Urinary bladder (tissue), 4 donors: ENCODE data around the gene KCNIP4. TPM values are rescaled to one million over a fixed set of nuclear protein-coding genes. Genes with fewer than 3 reads are reported as not detected.

ENCODE experiments used
- DNase-seq: peaks from one replicate; pipeline ENCODE4 v3.0.0-alpha.2; 2015; ENCODE audit errors: extremely low spot score
- H3K27ac ChIP-seq: one replicate; pipeline ENCODE4 v1.5.1; 2013; ENCODE audit warnings: low read depth, mild to moderate bottlenecking, moderate library complexity
- H3K36me3 ChIP-seq: one replicate; pipeline ENCODE4 v1.6.1; 2013; ENCODE audit warnings: mild to moderate bottlenecking, moderate library complexity; ENCODE audit not compliant: insufficient read depth
- H3K4me1 ChIP-seq: one replicate; pipeline ENCODE4 v1.6.1; 2013; ENCODE audit warnings: mild to moderate bottlenecking, moderate library complexity; ENCODE audit not compliant: insufficient read depth
- H3K4me3 ChIP-seq: one replicate; pipeline ENCODE4 v1.5.1; 2013; ENCODE audit warnings: low read depth, low read length
- WGBS: extraction: QIAGEN DNeasy Blood & Tissue Kit; methylation state at CpG from one replicate; pipeline ENCODE4 v1.1.7; 2013; 5-methylcytosine and 5-hydroxymethylcytosine counted together
- polyA plus RNA-seq: library from polyadenylated mRNA; stranded (reverse); fragments of 200-250 nt; gene quantifications from one replicate; pipeline ENCODE4 v1.2.3, GENCODE V29; 2013
- total RNA-seq: library from RNA; depleted of rRNA; stranded (reverse); fragments of >200 nt; gene quantifications from one replicate; pipeline ENCODE4 v1.2.3, GENCODE V29; 2014
- donor health status: healthy with polysubstance abuse.
- donor health status: healthy.

The KCNIP4 gene
- total and polyA plus RNA-seq, 2 donors = 4.9 to 23.5 TPM

DNA sequence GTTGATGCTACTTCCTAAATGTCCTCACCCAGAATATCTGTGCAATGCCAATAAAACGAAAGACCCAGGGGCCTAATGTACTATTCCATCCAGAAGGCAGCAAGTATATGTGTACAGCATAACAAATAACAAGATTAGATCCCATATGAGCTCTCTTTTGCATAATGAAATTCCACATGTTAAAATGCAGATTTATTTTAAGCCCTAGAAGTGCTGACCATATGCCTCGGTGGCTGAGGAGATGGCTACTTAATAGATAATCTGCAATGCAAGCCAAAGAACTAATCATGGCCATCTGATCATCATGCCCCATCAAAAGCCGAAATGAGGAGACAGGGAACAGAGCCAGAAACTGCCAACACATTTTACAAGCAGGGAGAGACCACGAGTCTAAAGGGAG lies 293.5 kb downstream of the KCNIP4 start:
- no peak for DNase-seq
- WGBS = 62% methylated on average over 4 of the region's 4 CpGs
- Histone ChIP-seq H3K36me3 (no peaks in the 10 kb centered on the region), H3K4me1 (no peaks in the 10 kb centered on the region), H3K27ac (no peak overlapping the region), H3K4me3 (no peak overlapping the region)

DNA sequence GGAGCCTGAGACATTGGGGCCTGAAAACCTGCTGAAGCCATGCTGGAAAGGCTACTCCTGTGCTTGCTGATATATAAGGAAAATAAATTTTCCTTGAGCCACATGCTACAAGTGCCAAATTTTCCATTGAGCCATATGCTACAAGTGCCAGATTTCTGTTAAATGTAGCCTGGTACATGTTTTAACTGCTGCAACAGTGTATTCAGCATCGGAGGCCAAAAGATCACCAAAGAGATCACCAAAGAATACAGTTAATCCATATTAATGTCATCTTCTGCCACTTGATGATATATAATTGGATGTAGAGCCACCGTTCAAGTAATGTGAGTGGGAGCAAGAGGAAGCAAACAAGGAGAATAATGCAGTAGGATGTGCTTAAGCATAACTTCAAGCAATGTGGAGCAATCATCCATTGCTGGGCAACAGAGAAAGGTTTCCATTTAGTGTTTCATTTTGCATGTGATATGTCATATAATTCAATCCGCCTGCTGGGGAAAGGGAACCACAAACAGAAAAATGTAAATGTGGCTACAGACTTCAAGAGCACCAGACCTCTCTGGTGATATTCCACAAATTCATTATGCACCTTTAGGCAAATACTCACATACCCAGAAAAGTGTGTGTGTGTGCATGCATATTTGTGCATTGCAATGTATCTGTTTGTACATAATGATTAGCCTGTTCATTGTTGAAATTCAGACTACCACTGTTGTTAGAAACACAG lies 295.9 kb downstream of the KCNIP4 start:
- H3K36me3 ChIP-seq = no peaks in the 10 kb centered on the region
- H3K4me1 ChIP-seq = no peaks in the 10 kb centered on the region
- 54% methylated on average over 3 of the region's 3 CpGs for WGBS
- no peak overlapping the region for H3K4me3 ChIP-seq
- DNase-seq = no peak
- H3K27ac ChIP-seq = no peak overlapping the region

DNA sequence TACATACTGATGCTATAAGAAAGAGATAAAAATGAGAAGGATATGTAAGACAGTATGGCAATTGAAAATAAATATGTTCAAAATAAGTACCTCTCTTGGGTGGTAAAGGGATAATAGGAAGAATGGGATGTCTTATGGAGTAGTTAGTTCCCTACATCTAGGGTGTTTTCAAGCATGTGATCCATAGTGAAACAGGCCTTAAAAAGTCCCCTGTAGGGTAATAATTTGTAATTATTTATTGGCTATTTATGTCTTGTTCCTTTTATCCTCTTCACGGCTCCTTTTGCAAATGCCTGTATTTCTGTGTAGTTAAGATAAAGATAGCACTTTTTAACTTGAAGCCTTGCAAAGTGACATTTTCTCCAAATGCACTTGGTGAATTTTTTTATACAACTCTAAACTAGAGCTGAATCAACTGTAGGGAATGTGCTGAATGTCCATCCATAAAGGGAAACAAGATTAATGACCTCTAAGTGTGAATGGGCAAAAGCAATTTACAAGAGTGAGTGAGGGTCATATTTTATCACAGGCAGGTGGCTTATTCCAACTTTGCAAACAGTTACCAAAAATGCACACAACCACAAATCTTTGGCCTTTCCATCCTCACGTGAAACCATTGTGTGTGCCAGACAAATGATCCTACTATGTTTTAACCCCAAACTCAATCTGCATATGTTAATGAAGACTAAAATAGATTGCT lies 299.0 kb downstream of the KCNIP4 start:
- H3K36me3 ChIP-seq = no peaks in the 10 kb centered on the region
- H3K4me1 ChIP-seq = no peaks in the 10 kb centered on the region
- WGBS = 40% methylated on average over 2 of the region's 2 CpGs
- no peak overlapping the region for H3K27ac ChIP-seq
- H3K4me3 ChIP-seq = no peak overlapping the region
- no peak for DNase-seq

DNA sequence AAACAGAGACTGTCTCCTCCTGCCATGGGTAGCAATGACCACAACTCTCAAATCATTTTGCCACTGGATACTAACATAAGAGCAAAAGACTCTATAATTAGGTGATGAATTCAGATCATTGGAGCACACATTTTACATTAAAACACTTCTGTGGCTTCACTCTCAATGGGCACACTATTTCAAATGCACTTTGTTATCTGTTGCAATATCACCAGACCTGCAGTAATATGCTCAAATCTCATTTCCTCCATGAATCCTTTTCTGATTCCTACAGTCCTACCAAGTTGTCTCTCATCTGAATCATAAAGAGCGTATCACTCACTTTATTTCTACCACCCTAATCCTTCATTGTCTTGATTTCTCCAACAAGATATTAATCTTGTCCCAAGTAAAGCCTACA lies 302.8 kb downstream of the KCNIP4 start:
- H3K36me3 ChIP-seq = no peaks in the 10 kb centered on the region
- no peak overlapping the region for H3K4me3 ChIP-seq
- no peak for DNase-seq
- H3K27ac ChIP-seq = no peak overlapping the region
- no peaks in the 10 kb centered on the region for H3K4me1 ChIP-seq
- WGBS = 96% methylated on average over 1 of the region's 1 CpG

DNA sequence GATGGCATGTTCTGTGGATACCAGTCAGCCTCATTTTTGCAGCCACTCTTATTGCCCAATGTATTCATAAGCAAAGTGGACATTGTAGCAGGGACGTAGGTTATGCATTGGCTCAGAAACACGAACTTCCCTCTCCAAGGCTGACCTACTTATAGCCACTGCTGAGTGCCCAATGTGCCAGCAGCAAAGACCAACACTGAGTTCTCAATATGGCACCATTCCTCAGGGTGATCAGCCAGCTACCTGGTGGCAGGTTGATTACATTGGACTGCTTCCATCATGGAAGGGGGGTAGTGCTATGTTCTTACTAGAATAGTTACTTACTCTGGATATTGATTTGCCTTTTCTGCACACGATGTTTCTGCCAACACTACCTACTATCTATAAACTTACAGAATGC lies 306.9 kb downstream of the KCNIP4 start:
- H3K4me1 ChIP-seq = no peaks in the 10 kb centered on the region
- H3K27ac ChIP-seq = no peak overlapping the region
- no peak for DNase-seq
- no peaks in the 10 kb centered on the region for H3K36me3 ChIP-seq
- no peak overlapping the region for H3K4me3 ChIP-seq
- 94% methylated on average over 3 of the region's 3 CpGs for WGBS

GRCh38 chr4:21638171-21638725 lies 310.3 kb downstream of the KCNIP4 start:
- 87% methylated on average over 1 of the region's 1 CpG for WGBS
- H3K4me3 ChIP-seq = no peak overlapping the region
- no peak for DNase-seq
- no peaks in the 10 kb centered on the region for H3K36me3 ChIP-seq
- H3K4me1 ChIP-seq = no peaks in the 10 kb centered on the region
- no peak overlapping the region for H3K27ac ChIP-seq

GRCh38 chr4:21628916-21629610 lies 319.5 kb downstream of the KCNIP4 start:
- no peaks in the 10 kb centered on the region for H3K36me3 ChIP-seq
- no peak for DNase-seq
- H3K4me3 ChIP-seq = no peak overlapping the region
- WGBS = 36% methylated on average over 2 of the region's 2 CpGs
- H3K27ac ChIP-seq = no peak overlapping the region
- no peaks in the 10 kb centered on the region for H3K4me1 ChIP-seq

DNA sequence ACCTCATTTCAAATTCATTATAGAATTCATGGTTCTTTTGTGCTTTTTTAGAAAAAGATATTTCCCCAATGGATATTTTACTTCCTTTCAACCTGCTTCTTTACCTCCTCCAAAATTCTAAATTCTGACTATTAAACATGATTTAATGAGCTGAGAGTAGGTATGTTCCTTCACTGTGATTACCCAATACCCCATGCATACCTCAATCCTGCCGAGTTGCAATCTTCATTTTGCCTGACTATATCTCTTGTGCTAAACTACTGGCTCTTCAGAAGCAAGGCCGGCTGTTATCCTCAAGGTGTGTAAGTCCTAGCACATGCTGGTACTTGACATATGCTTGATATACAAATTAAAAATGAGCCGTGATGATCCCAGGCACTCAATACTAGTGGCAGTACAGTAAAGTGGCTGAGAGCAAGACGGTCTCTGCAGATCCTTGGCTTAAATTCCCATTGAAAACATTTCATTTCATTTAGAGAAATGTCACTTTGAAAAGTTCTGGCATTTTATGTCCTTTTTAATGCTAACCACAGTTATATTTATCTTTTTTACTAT lies 320.4 kb downstream of the KCNIP4 start:
- H3K36me3 ChIP-seq = no peaks in the 10 kb centered on the region
- WGBS = 95% methylated on average over 4 of the region's 4 CpGs
- DNase-seq = no peak

DNA sequence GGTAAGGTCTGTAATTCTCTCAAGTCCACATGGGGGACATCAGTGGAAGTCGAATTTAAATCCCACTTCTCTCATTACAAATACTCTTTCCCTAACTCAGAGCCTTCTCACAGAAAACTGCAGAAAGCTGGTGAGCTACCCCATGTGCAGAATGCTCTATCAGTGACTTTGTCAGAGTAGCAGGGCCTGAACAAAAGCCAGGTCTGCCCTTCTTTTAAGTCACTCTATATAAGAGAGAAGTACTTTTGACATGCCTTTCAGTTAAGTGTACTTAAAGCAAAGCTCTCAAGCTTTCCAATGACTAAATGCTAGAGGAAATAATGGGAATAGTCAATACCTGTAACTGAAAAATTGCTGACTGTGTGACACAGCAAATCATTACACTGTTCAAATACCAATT lies 323.1 kb downstream of the KCNIP4 start:
- H3K4me3 ChIP-seq = no peak overlapping the region
- H3K4me1 ChIP-seq = no peaks in the 10 kb centered on the region
- no peak overlapping the region for H3K27ac ChIP-seq
- no peak for DNase-seq
- no peaks in the 10 kb centered on the region for H3K36me3 ChIP-seq
- WGBS = 73% methylated on average over 1 of the region's 1 CpG

More for the DNA sequence above, 320.4 kb downstream of the KCNIP4 start:
- Histone ChIP-seq H3K4me1 (no peaks in the 10 kb centered on the region), H3K4me3 (no peak overlapping the region), H3K27ac (no peak overlapping the region)

GRCh38 chr4:21605006-21605405 lies 343.6 kb downstream of the KCNIP4 start:
- Histone ChIP-seq H3K36me3 (no peaks in the 10 kb centered on the region), H3K27ac (no peak overlapping the region), H3K4me1 (no peaks in the 10 kb centered on the region), H3K4me3 (no peak overlapping the region)
- WGBS = 81% methylated on average over 3 of the region's 3 CpGs
- no peak for DNase-seq

GRCh38 chr4:21596521-21596920 lies 352.1 kb downstream of the KCNIP4 start:
- no peaks in the 10 kb centered on the region for H3K36me3 ChIP-seq
- H3K27ac ChIP-seq = no peak overlapping the region
- 61% methylated on average over 5 of the region's 5 CpGs for WGBS
- no peaks in the 10 kb centered on the region for H3K4me1 ChIP-seq
- no peak overlapping the region for H3K4me3 ChIP-seq
- DNase-seq = no peak

- H3K36me3 ChIP-seq = no peaks in the 10 kb centered on the region
- no peak overlapping the region for H3K27ac ChIP-seq
- no peak for DNase-seq
- H3K4me1 ChIP-seq = no peaks in the 10 kb centered on the region
- H3K4me3 ChIP-seq = no peak overlapping the region
These were observed 354.9 kb downstream of the KCNIP4 start for GRCh38 chr4:21593671-21594001.

DNA sequence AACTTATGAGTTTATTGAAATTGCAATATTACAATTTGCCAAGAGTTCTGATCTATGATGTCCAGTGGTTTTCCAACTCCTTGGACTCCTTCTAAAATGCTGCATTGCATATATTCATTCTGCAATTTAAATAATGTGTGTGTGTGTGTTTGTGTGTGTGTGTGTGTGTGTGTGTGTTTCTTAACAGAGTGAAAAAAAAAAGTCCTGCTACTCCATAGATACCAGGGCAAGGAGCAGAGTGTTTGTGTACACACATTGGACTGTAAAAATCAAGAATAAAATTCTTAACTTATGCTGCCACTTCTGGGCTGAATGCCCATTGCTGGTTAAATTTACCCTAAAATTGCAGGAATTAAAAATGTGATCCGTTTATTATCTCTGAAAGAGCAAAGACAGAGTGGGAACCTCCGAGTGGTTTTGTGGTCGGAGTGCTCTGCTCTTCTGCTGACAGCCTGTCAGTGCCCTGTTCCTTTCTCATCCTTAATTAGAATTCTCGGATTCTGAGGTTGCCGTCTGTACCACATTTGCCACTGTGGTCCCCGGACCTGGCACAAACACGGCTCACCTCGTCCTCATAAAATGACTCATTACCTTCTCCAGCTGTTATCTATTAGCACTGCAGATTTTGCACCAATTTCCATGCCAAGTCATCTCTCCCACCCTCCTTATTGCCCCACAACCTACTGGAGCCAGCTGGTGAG lies 355.5 kb downstream of the KCNIP4 start:
- 24% methylated on average over 8 of the region's 8 CpGs for WGBS
- no peak overlapping the region for H3K4me3 ChIP-seq
- no peaks in the 10 kb centered on the region for H3K4me1 ChIP-seq
- DNase-seq = no peak
- no peaks in the 10 kb centered on the region for H3K36me3 ChIP-seq
- no peak overlapping the region for H3K27ac ChIP-seq
